DND-41 (cell line): Measurements from ENCODE around the gene LRRIQ1.

Experiments used
- CTCF ChIP-seq: IDR thresholded peaks from 2 replicates; pipeline ENCODE4 v1.5.1; 2012; ENCODE audit warnings: borderline replicate concordance, low read length, moderate library complexity, mild to moderate bottlenecking; ENCODE audit not compliant: poor library complexity, severe bottlenecking; ENCODE audit errors: extremely low read depth
- EZH2 ChIP-seq: IDR thresholded peaks from 3 replicates; pipeline ENCODE4 v1.6.1; 2012; ENCODE audit warnings: borderline replicate concordance, low read depth, mild to moderate bottlenecking, moderate library complexity, low read length, inconsistent platforms; ENCODE audit not compliant: severe bottlenecking

GRCh38 chr12:85244561-85244960 lies 208.4 kb downstream of the LRRIQ1 start:
- TF ChIP-seq CTCF (no peak), EZH2 (no peak)
